ENCODE data around the gene PBX3. TPM values are rescaled to one million over a fixed set of nuclear protein-coding genes. Genes with fewer than 3 reads are reported as not detected.

Gene PBX3
- total RNA-seq, 4 donors from 2014 or later: 7.7 to 83.3 (median 12.1) TPM

DNA sequence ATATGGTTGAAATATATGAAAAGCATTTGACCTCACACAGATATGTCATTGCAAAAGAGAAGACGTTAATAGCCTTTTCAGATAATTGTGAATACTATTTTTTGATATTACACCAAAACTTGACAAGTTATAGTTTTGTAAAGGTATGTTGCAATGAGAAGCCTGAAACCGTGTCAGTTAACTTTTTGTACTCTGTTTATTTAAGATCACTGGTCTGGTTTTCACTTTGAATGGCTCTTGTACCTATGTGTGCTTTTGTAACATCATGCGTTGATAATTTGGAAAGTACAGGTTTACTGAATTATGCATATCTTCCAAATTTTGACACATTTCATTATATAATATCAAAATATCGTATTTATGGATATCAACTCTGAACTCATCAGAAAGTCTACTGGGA, 177.2 kb downstream of the PBX3 start:
- no peak overlapping the region for H3K4me3 ChIP-seq
- DNase-seq: no peak
- no peak overlapping the region for H3K27ac ChIP-seq
- H3K27me3 ChIP-seq: no peaks in the 10 kb centered on the region
- H3K36me3 ChIP-seq: no peaks in the 10 kb centered on the region
- no peaks in the 10 kb centered on the region for H3K9me3 ChIP-seq
- TF ChIP-seq, protein P1, sequence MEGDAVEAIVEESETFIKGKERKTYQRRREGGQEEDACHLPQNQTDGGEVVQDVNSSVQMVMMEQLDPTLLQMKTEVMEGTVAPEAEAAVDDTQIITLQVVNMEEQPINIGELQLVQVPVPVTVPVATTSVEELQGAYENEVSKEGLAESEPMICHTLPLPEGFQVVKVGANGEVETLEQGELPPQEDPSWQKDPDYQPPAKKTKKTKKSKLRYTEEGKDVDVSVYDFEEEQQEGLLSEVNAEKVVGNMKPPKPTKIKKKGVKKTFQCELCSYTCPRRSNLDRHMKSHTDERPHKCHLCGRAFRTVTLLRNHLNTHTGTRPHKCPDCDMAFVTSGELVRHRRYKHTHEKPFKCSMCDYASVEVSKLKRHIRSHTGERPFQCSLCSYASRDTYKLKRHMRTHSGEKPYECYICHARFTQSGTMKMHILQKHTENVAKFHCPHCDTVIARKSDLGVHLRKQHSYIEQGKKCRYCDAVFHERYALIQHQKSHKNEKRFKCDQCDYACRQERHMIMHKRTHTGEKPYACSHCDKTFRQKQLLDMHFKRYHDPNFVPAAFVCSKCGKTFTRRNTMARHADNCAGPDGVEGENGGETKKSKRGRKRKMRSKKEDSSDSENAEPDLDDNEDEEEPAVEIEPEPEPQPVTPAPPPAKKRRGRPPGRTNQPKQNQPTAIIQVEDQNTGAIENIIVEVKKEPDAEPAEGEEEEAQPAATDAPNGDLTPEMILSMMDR (IDR thresholded peaks at IDR 0.05): no peak
- no peak for TF ChIP-seq POLR2A (IDR thresholded peaks at IDR 0.05)
- H3K4me1 ChIP-seq: no peaks in the 10 kb centered on the region

DNA sequence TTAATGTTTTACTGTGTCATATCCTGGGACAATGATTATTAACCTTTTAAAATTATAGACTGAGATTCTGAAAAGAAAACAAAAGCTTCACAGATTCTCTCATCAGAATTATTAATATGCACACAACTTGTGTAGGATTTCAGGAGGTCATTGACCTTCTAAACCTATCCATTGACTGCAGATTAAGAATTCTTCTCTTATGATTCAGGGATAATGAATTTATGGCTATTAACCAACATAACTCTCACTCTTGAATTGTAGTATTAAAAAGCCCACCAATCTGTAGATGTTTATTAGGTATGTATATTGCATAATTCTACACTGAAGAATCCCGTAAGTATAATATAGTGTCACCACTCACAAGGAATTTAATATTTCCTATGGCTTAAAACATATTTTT, 179.8 kb downstream of the PBX3 start:
- H3K9me3 ChIP-seq: no peaks in the 10 kb centered on the region
- no peaks in the 10 kb centered on the region for H3K4me1 ChIP-seq
- TF ChIP-seq, protein P1 (IDR thresholded peaks at IDR 0.05): no peak
- no peak for TF ChIP-seq POLR2A (IDR thresholded peaks at IDR 0.05)
- H3K27me3 ChIP-seq: no peaks in the 10 kb centered on the region
- no peak for DNase-seq
- H3K27ac ChIP-seq: no peak overlapping the region
- no peaks in the 10 kb centered on the region for H3K36me3 ChIP-seq
- no peak overlapping the region for H3K4me3 ChIP-seq

DNA sequence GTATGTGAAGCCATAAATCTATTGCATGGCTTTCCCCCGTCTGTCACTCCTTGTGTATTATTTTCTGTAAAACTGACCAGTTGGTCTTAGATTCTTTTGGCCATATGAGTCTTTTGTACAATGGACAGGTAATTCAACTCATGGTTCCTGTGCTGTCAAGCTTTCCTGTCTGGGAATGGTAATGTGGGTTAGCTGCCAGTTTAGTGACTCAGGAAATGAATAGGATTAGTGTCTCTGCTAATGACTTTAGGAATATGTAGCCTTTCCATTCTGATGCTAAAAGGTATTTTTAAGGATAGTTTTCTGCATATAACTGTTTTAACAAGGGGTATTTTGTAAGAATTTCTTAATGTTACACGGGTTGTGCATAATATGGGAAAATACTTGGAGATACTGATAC, 182.7 kb downstream of the PBX3 start:
- Histone ChIP-seq H3K4me1 (no peaks in the 10 kb centered on the region), H3K9me3 (no peaks in the 10 kb centered on the region), H3K27ac (no peak overlapping the region), H3K27me3 (no peaks in the 10 kb centered on the region), H3K4me3 (no peak overlapping the region), H3K36me3 (no peaks in the 10 kb centered on the region)
- TF ChIP-seq, protein P1 (IDR thresholded peaks at IDR 0.05): no peak
- TF ChIP-seq POLR2A (IDR thresholded peaks at IDR 0.05): no peak
- DNase-seq: no peak

DNA sequence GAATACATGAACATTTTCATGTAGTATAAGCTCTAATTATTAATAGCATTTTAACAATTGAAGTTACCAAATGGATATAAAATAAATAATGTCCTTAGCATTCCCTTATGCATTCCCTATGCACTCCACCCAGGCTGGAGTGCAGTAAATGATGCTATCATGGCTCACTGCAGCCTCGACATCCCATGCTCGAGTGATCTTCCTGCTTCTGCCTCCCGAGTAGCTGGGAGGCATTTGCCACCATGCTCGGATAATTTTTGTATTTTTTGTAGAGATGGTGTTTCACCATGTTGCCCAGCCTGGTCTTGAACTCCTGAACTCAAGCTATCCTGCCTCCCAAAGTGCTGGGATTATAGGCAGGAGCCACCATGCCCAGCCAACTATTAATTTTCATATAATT, 184.0 kb downstream of the PBX3 start:
- no peak for TF ChIP-seq POLR2A (IDR thresholded peaks at IDR 0.05)
- TF ChIP-seq, protein P1 (IDR thresholded peaks at IDR 0.05): no peak

DNA sequence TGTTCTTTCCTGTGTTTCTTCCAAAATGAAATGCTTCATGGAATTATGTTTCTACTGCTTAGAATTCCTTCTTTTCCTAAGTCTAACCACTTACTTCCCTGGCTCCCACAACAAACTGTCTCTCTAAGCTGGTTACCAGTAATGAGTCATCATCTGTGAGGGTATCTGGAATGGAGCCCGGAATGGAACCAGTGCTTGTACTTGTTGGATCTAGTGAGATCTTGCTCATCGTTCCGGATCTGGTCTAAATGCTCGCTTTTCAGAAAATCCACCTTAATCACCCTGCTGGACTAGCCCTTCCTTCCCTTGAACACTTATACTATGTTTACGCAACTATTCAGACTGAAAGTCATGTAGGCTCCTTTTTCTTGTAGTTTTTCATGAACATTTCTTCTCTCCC, 184.8 kb downstream of the PBX3 start:
- Histone ChIP-seq H3K36me3 (no peaks in the 10 kb centered on the region), H3K4me1 (no peaks in the 10 kb centered on the region), H3K27ac (peak overlapping the region in 1 of 4 donors; percentile 4), H3K9me3 (no peaks in the 10 kb centered on the region), H3K4me3 (no peak overlapping the region), H3K27me3 (no peaks in the 10 kb centered on the region)
- TF ChIP-seq, protein P1 (IDR thresholded peaks at IDR 0.05): no peak
- no peak for TF ChIP-seq POLR2A (IDR thresholded peaks at IDR 0.05)
- no peak for DNase-seq

More for the DNA sequence above, 184.0 kb downstream of the PBX3 start:
- no peak overlapping the region for H3K27ac ChIP-seq
- H3K27me3 ChIP-seq: no peaks in the 10 kb centered on the region
- no peaks in the 10 kb centered on the region for H3K36me3 ChIP-seq
- no peak overlapping the region for H3K4me3 ChIP-seq
- no peaks in the 10 kb centered on the region for H3K9me3 ChIP-seq
- no peak for DNase-seq
- no peaks in the 10 kb centered on the region for H3K4me1 ChIP-seq
